NCI-H2227 (cell line): ENCODE data around the gene COL21A1.

Experiments used
- DNase-seq: peaks from one replicate; lab custom pipeline; 2025; ENCODE audit not compliant: unreplicated experiment; lab: John Stamatoyannopoulos, UW

Gene COL21A1

GRCh38 chr6:56246541-56246880 is 869 bp downstream of the COL21A1 start:
- DNase-seq: no peak

- no peak for DNase-seq
Measured at GRCh38 chr6:56245903-56246351, 1.5 kb downstream of the COL21A1 start.

GRCh38 chr6:56244528-56245253 is 2.7 kb downstream of the COL21A1 start:
- DNase-seq: no peak

GRCh38 chr6:56244089-56244488 is 3.3 kb downstream of the COL21A1 start:
- DNase-seq: no peak

- DNase-seq: no peak
Measured at GRCh38 chr6:56243518-56244070, 3.8 kb downstream of the COL21A1 start.

GRCh38 chr6:56242346-56242745 is 5.0 kb downstream of the COL21A1 start:
- DNase-seq: no peak

- no peak for DNase-seq
Measured at GRCh38 chr6:56241124-56241802, 6.1 kb downstream of the COL21A1 start.

- no peak for DNase-seq
Measured at GRCh38 chr6:56238352-56238751, 9.0 kb downstream of the COL21A1 start.

- no peak for DNase-seq
Measured at GRCh38 chr6:56235245-56235644, 12.1 kb downstream of the COL21A1 start.

GRCh38 chr6:56232436-56232835 is 14.9 kb downstream of the COL21A1 start:
- no peak for DNase-seq

GRCh38 chr6:56231827-56232226 is 15.6 kb downstream of the COL21A1 start:
- DNase-seq: no peak

- no peak for DNase-seq
Measured at GRCh38 chr6:56230976-56231566, 16.3 kb downstream of the COL21A1 start.

GRCh38 chr6:56227071-56227879 is 20.1 kb downstream of the COL21A1 start:
- DNase-seq: no peak

GRCh38 chr6:56223995-56224394 is 23.4 kb downstream of the COL21A1 start:
- no peak for DNase-seq

- no peak for DNase-seq
Measured at GRCh38 chr6:56222499-56222898, 24.9 kb downstream of the COL21A1 start.

GRCh38 chr6:56220078-56220477 is 27.3 kb downstream of the COL21A1 start:
- no peak for DNase-seq

- DNase-seq: no peak
Measured at GRCh38 chr6:56214703-56215101, 32.7 kb downstream of the COL21A1 start.

- no peak for DNase-seq
Measured at GRCh38 chr6:56214041-56214702, 33.2 kb downstream of the COL21A1 start.

GRCh38 chr6:56211724-56212123 is 35.7 kb downstream of the COL21A1 start:
- DNase-seq: no peak

- no peak for DNase-seq
Measured at GRCh38 chr6:56204134-56204533, 43.2 kb downstream of the COL21A1 start.

- no peak for DNase-seq
Measured at GRCh38 chr6:56199956-56200355, 47.4 kb downstream of the COL21A1 start.
